Astrocyte (in vitro differentiated cells and primary cell): ENCODE data around the gene LVRN. TPM values are rescaled to one million over a fixed set of nuclear protein-coding genes. Genes with fewer than 3 reads are reported as not detected.
A peak's percentile ranks its signal among the peaks of the same experiment; 100 is the strongest.

Experiments
- DNase-seq: peaks from one replicate; pipeline ENCODE4 v3.0.0-alpha.2; 2010; ENCODE audit warnings: low read depth
- FAIRE-seq: peaks from 2 replicates; lab custom pipeline; 2011; peaks lifted over from hg19 to GRCh38; lab: Jason Lieb, UNC
- H2AFZ ChIP-seq: 2 replicates; pipeline ENCODE4 v1.6.0; 2012; ENCODE audit warnings: low read depth, low read length, inconsistent platforms
- H3K27ac ChIP-seq: 2 replicates; pipeline ENCODE4 v1.5.1; 2011; ENCODE audit warnings: low read depth, low read length, inconsistent platforms
- H3K27me3 ChIP-seq: 2 replicates; pipeline ENCODE4 v1.6.0; 2011; ENCODE audit warnings: low read length, inconsistent platforms; ENCODE audit not compliant: insufficient read depth
- H3K36me3 ChIP-seq: 2 replicates; pipeline ENCODE4 v1.5.1; 2011; ENCODE audit warnings: low read length, inconsistent platforms; ENCODE audit not compliant: insufficient read depth
- H3K4me1 ChIP-seq: 2 replicates; pipeline ENCODE4 v1.5.1; 2011; ENCODE audit warnings: low read length, inconsistent platforms; ENCODE audit not compliant: insufficient read depth
- H3K4me2 ChIP-seq: 2 replicates; pipeline ENCODE4 v1.6.0; 2012; ENCODE audit warnings: low read length, inconsistent platforms
- H3K4me3 ChIP-seq: 2 replicates; pipeline ENCODE4 v1.5.1; 2011; ENCODE audit warnings: low read depth, mild to moderate bottlenecking, low read length, inconsistent platforms; ENCODE audit not compliant: insufficient read depth
- H3K79me2 ChIP-seq: 2 replicates; pipeline ENCODE4 v1.6.0; 2012; ENCODE audit warnings: mild to moderate bottlenecking, low read length, inconsistent platforms; ENCODE audit not compliant: insufficient read depth
- H3K9ac ChIP-seq: 2 replicates; pipeline ENCODE4 v1.6.0; 2012; ENCODE audit warnings: mild to moderate bottlenecking, low read length, inconsistent platforms
- H3K9me3 ChIP-seq: 2 replicates; pipeline ENCODE4 v1.5.1; 2012; ENCODE audit warnings: low read depth, mild to moderate bottlenecking, low read length, inconsistent platforms; ENCODE audit not compliant: insufficient read depth
- H4K20me1 ChIP-seq: 2 replicates; pipeline ENCODE4 v1.6.0; 2012; ENCODE audit warnings: low read length, inconsistent platforms; ENCODE audit not compliant: insufficient read depth
- H3K27ac Mint-ChIP-seq: one replicate; pipeline ENCODE4 v1.8.0; 2021; ENCODE audit warnings: mild to moderate bottlenecking, mixed read lengths; ENCODE audit not compliant: unreplicated experiment
- H3K27me3 Mint-ChIP-seq: one replicate; pipeline ENCODE4 v1.8.0; 2021; ENCODE audit warnings: low read depth, mixed read lengths; ENCODE audit not compliant: unreplicated experiment
- H3K36me3 Mint-ChIP-seq: one replicate; pipeline ENCODE4 v1.8.0; 2021; ENCODE audit warnings: low read depth, mixed read lengths; ENCODE audit not compliant: unreplicated experiment
- H3K4me1 Mint-ChIP-seq: one replicate; pipeline ENCODE4 v1.8.0; 2021; ENCODE audit warnings: low read depth, mixed read lengths; ENCODE audit not compliant: unreplicated experiment
- H3K4me3 Mint-ChIP-seq: one replicate; pipeline ENCODE4 v1.8.0; 2021; ENCODE audit warnings: mild to moderate bottlenecking, moderate library complexity, mixed read lengths; ENCODE audit not compliant: unreplicated experiment
- H3K9me3 Mint-ChIP-seq: one replicate; pipeline ENCODE4 v1.8.0; 2021; ENCODE audit warnings: mild to moderate bottlenecking, mixed read lengths; ENCODE audit not compliant: unreplicated experiment
- CTCF ChIP-seq: IDR thresholded peaks from 2 replicates; pipeline ENCODE4 v1.5.1; 2011; ENCODE audit warnings: low read depth, mild to moderate bottlenecking, inconsistent platforms, low read length, moderate library complexity; ENCODE audit not compliant: insufficient read depth
- EZH2 ChIP-seq: IDR thresholded peaks from 2 replicates; pipeline ENCODE4 v1.6.1; 2012; ENCODE audit warnings: mild to moderate bottlenecking, low read length, inconsistent platforms; ENCODE audit not compliant: insufficient read depth
- total RNA-seq: library from RNA; stranded (reverse); gene quantifications from 2 replicates; pipeline ENCODE4 v1.2.1, GENCODE V29; 2021

The LVRN gene
- total RNA-seq, 1 donor from 2014 or later = 0.64 TPM

- H3K4me3 Mint-ChIP-seq = no peak overlapping the region
- H4K20me1 ChIP-seq = no peaks in the 10 kb centered on the region
These were observed 13.2 kb upstream of the LVRN start for GRCh38 chr5:115949096-115949495.

GRCh38 chr5:115952588-115952987 lies 9.7 kb upstream of the LVRN start:
- no peak overlapping the region for H2AFZ ChIP-seq
- no peaks in the 10 kb centered on the region for H3K36me3 ChIP-seq
- FAIRE-seq (no peak), DNase-seq (no peak)
- peaks cover 4% of the 10 kb centered on the region for H3K4me1 Mint-ChIP-seq
- H3K9ac ChIP-seq = no peak overlapping the region
- H3K4me1 ChIP-seq = no peaks in the 10 kb centered on the region
- no peaks in the 10 kb centered on the region for H4K20me1 ChIP-seq
- no peaks in the 10 kb centered on the region for H3K27me3 Mint-ChIP-seq
- no peak overlapping the region for H3K4me3 ChIP-seq
- no peaks in the 10 kb centered on the region for H3K9me3 ChIP-seq
- no peak for TF ChIP-seq EZH2
- TF ChIP-seq CTCF = no peak
- H3K27ac Mint-ChIP-seq = no peak overlapping the region
- no peaks in the 10 kb centered on the region for H3K36me3 Mint-ChIP-seq
- no peaks in the 10 kb centered on the region for H3K9me3 Mint-ChIP-seq
- no peaks in the 10 kb centered on the region for H3K79me2 ChIP-seq
- H3K27me3 ChIP-seq = no peaks in the 10 kb centered on the region
- H3K4me3 Mint-ChIP-seq = no peak overlapping the region
- no peak overlapping the region for H3K4me2 ChIP-seq
- no peak overlapping the region for H3K27ac ChIP-seq

More at GRCh38 chr5:115949096-115949495, 13.2 kb upstream of the LVRN start:
- no peaks in the 10 kb centered on the region for H3K79me2 ChIP-seq
- H3K27me3 ChIP-seq = no peaks in the 10 kb centered on the region
- H3K36me3 ChIP-seq = no peaks in the 10 kb centered on the region
- Mint-ChIP-seq H3K27ac (no peak overlapping the region), H3K27me3 (no peaks in the 10 kb centered on the region), H3K9me3 (no peaks in the 10 kb centered on the region), H3K36me3 (no peaks in the 10 kb centered on the region), H3K4me1 (peaks cover 4% of the 10 kb centered on the region)
- H3K4me2 ChIP-seq = no peak overlapping the region
- H3K4me3 ChIP-seq = no peak overlapping the region
- H3K4me1 ChIP-seq = no peaks in the 10 kb centered on the region
- H3K9ac ChIP-seq = no peak overlapping the region
- no peaks in the 10 kb centered on the region for H3K9me3 ChIP-seq
- no peak overlapping the region for H3K27ac ChIP-seq
- DNase-seq (peak; percentile 13), FAIRE-seq (no peak)
- no peak overlapping the region for H2AFZ ChIP-seq
- TF ChIP-seq CTCF = no peak
- no peak for TF ChIP-seq EZH2

- TF ChIP-seq CTCF (no peak), EZH2 (no peak)
- H3K27me3 ChIP-seq = no peaks in the 10 kb centered on the region
- no peak overlapping the region for H2AFZ ChIP-seq
These were observed 8.1 kb upstream of the LVRN start for GRCh38 chr5:115954144-115954543.

More at GRCh38 chr5:115954144-115954543, 8.1 kb upstream of the LVRN start:
- FAIRE-seq (no peak), DNase-seq (no peak)
- Histone ChIP-seq H3K27ac (no peak overlapping the region), H3K36me3 (no peaks in the 10 kb centered on the region), H3K4me2 (no peak overlapping the region), H3K4me1 (no peaks in the 10 kb centered on the region), H3K4me3 (no peak overlapping the region), H3K79me2 (no peaks in the 10 kb centered on the region), H4K20me1 (no peaks in the 10 kb centered on the region), H3K9ac (no peak overlapping the region), H3K9me3 (no peaks in the 10 kb centered on the region)
- peaks cover 2% of the 10 kb centered on the region for H3K4me1 Mint-ChIP-seq
- H3K27ac Mint-ChIP-seq = no peak overlapping the region
- H3K27me3 Mint-ChIP-seq = no peaks in the 10 kb centered on the region
- H3K4me3 Mint-ChIP-seq = no peak overlapping the region
- no peaks in the 10 kb centered on the region for H3K9me3 Mint-ChIP-seq
- no peaks in the 10 kb centered on the region for H3K36me3 Mint-ChIP-seq
